Measurements from ENCODE around the gene DNAJC25. TPM values are rescaled to one million over a fixed set of nuclear protein-coding genes. Genes with fewer than 3 reads are reported as not detected.
A peak's percentile ranks its signal among the peaks of the same experiment; 100 is the strongest.

DNAJC25 gene
- total and polyA plus RNA-seq, 2 of the 13 experiments (the other 11 are each of a cell fraction or from before 2014, with no cell fraction given) = 5.7 to 10.2 TPM

DNA sequence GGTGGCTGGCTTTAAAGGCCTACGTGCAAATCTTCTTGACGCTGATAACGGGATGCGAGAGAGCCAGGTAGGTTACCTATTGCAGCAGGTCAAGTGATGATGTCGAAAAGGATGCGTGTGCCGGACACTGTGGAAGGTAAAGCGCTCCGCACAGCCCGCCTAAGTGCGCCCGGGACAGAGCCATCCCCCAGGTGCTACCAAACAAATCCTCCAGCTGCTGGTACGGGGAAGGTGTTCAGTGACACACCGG is 245 bp upstream of the DNAJC25 start (continued):
- no peak for TF ChIP-seq NFE2L1 (CRISPR knock-in tag; IDR thresholded peaks at IDR 0.05; ENCODE audit: borderline replicate concordance)
- TF ChIP-seq IKZF4 (CRISPR knock-in tag; IDR thresholded peaks at IDR 0.05; ENCODE audit: borderline replicate concordance, low read depth, not compliant biosample characterization) = no peak
- TF ChIP-seq ZHX2 (IDR thresholded peaks at IDR 0.05; ENCODE audit: low read depth) = 0 out of 2 replicates have a peak, but pooled peaks have one; percentile 69
- no peak for TF ChIP-seq ZHX2 (CRISPR knock-in tag; IDR thresholded peaks at IDR 0.05; ENCODE audit: borderline replicate concordance)
- peak; percentile 91; the same call in 1 of the 2 replicates for TF ChIP-seq ZNF607 (CRISPR knock-in tag; IDR thresholded peaks at IDR 0.05; ENCODE audit: borderline replicate concordance)
- no peak for TF ChIP-seq SATB2 (CRISPR knock-in tag; IDR thresholded peaks at IDR 0.05)
- no peak for TF ChIP-seq SMAD1 (CRISPR knock-in tag; IDR thresholded peaks at IDR 0.05; ENCODE audit: borderline replicate concordance, low read depth)
- TF ChIP-seq ZC3H4 (CRISPR knock-in tag; IDR thresholded peaks at IDR 0.05; ENCODE audit: borderline replicate concordance) = no peak
- TF ChIP-seq ZNF782 (CRISPR knock-in tag; IDR thresholded peaks at IDR 0.05; ENCODE audit: borderline replicate concordance) = no peak
- no peak for TF ChIP-seq ZFAT (CRISPR knock-in tag; conservative IDR thresholded peaks at IDR 0.05)
- TF ChIP-seq EZH2 (conservative IDR thresholded peaks at IDR 0.05; ENCODE audit: low read depth, low read length) = no peak
- no peak for TF ChIP-seq NPAS2 (CRISPR knock-in tag; IDR thresholded peaks at IDR 0.05; ENCODE audit: borderline replicate concordance)
- peak; percentile 71; the same call in 1 of the 2 replicates for TF ChIP-seq ZNF12 (CRISPR knock-in tag; IDR thresholded peaks at IDR 0.05)
- no peak for TF ChIP-seq NR2C2 (CRISPR knock-in tag; IDR thresholded peaks at IDR 0.05; ENCODE audit: borderline replicate concordance)
- no peak for TF ChIP-seq THAP8 (CRISPR knock-in tag; IDR thresholded peaks at IDR 0.05; ENCODE audit: borderline replicate concordance)
- TF ChIP-seq, protein P1, sequence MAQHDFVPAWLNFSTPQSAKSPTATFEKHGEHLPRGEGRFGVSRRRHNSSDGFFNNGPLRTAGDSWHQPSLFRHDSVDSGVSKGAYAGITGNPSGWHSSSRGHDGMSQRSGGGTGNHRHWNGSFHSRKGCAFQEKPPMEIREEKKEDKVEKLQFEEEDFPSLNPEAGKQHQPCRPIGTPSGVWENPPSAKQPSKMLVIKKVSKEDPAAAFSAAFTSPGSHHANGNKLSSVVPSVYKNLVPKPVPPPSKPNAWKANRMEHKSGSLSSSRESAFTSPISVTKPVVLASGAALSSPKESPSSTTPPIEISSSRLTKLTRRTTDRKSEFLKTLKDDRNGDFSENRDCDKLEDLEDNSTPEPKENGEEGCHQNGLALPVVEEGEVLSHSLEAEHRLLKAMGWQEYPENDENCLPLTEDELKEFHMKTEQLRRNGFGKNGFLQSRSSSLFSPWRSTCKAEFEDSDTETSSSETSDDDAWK (CRISPR knock-in tag; IDR thresholded peaks at IDR 0.05) = no peak
- TF ChIP-seq NCOA2 (CRISPR knock-in tag; IDR thresholded peaks at IDR 0.05) = peak; percentile 50; the same call in 1 of the 2 replicates
- TF ChIP-seq ATF5 (CRISPR knock-in tag; IDR thresholded peaks at IDR 0.05; ENCODE audit: low read depth) = no peak
- peak; percentile 89; the same call in 1 of the 2 replicates for TF ChIP-seq CCDC6 (CRISPR knock-in tag; IDR thresholded peaks at IDR 0.05)
- no peak for TF ChIP-seq KMT2A (CRISPR knock-in tag; IDR thresholded peaks at IDR 0.05)
- TF ChIP-seq GLI4 (CRISPR knock-in tag; IDR thresholded peaks at IDR 0.05; ENCODE audit: borderline replicate concordance) = 0 out of 2 replicates have a peak, but pooled peaks have one; percentile 2
- TF ChIP-seq ZFP82 (CRISPR knock-in tag; IDR thresholded peaks at IDR 0.05; ENCODE audit: borderline replicate concordance) = no peak; the same call in 1 of the 2 replicates
- TF ChIP-seq ZNF615 (CRISPR knock-in tag; IDR thresholded peaks at IDR 0.05; ENCODE audit: borderline replicate concordance) = no peak

All from HepG2 (cell line).